Epithelial cell of umbilical artery (primary cell): Measurements from ENCODE around the gene AKR1D1. TPM values are rescaled to one million over a fixed set of nuclear protein-coding genes. Genes with fewer than 3 reads are reported as not detected.

Experiments used
- total RNA-seq: library from RNA; depleted of rRNA; stranded (reverse); fragments of >200 nt; gene quantifications from 2 replicates; pipeline ENCODE4 v1.2.3, GENCODE V29; 2014

AKR1D1 gene, protein sequence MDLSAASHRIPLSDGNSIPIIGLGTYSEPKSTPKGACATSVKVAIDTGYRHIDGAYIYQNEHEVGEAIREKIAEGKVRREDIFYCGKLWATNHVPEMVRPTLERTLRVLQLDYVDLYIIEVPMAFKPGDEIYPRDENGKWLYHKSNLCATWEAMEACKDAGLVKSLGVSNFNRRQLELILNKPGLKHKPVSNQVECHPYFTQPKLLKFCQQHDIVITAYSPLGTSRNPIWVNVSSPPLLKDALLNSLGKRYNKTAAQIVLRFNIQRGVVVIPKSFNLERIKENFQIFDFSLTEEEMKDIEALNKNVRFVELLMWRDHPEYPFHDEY
- not detected in 2 replicates for total RNA-seq

DNA sequence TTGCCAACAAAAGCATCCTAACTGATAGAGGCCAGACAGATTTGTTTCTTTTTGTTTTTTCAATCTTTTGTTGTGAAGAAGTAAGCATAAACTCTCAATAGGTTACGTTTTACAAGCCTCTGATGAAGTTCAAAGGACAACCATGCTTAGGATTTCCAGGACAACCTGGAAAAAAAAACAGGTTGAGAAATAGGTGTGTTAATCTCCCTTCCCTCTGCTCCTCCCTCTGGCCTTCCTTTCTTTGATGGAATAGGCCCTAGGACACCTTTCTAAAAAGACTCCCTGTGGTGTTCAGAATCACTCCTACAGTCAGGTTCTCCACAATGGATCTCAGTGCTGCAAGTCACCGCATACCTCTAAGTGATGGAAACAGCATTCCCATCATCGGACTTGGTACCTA lies at the start of gene AKR1D1:
TSS of gene AKR1D1 (plus strand) at position 264 of the 400 bp plus-strand sequence. CDS start at position 324, 60 bp downstream.

Other genes starting within 250 kb of the AKR1D1 start
- 0.15 and 0.32 TPM in 2 replicates for gene DGKI, start 229.5 kb upstream of the AKR1D1 start, total RNA-seq
- gene CREB3L2, start 74.4 kb upstream of the AKR1D1 start, total RNA-seq, result 29.6 and 35.9 TPM in 2 replicates